Inferior parietal cortex (tissue), 1 donor: ENCODE results near the gene TPRKB.
"Not testable (repeated sequence)": the region's sequence is repeated elsewhere in the genome, so short reads cannot be mapped to it uniquely, and the experiment has no call there.

Source experiments
- DNase-seq: peaks from one replicate; pipeline ENCODE4 v3.0.0-alpha.2; 2016; ENCODE audit errors: extremely low spot score

The TPRKB gene

DNA sequence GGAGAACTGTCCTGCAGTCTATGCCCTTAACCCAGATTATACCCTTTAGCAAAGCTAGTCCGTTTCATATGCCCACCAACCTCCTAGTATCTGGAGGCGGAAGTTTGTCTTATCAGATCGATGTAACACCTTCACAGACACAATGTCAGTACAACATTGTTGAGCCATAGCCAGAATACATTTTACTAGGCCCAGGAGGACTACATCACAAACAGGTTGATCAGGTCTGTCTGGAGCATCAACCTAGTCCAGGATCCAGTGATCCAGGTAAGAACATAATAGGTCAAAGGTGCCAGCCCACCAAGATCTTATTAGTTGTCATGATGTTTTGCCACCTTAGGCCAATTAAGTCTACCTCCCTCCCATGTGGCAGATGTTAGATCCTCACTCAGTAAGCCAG lies 2.0 kb upstream of the TPRKB start:
- DNase-seq = no peak

DNA sequence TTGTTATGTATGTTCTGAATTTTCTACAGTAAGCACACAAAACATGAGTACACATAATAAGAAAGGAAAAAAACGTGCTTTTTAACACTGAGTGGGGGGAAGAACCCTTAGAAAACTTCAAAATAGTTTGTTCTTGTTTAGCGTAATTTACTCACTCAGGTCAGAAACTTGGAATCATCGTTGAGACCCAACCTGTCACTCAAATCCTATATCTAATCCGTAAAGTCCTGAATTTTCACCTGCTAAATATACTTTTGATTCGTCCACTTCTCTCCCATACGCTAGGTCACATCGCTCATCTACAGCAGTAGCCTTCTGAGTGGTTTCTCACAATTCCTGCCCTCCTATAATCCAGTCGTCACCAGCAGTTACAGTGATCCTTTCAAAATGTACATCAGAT lies 767 bp downstream of the TPRKB start:
- DNase-seq = no peak

DNA sequence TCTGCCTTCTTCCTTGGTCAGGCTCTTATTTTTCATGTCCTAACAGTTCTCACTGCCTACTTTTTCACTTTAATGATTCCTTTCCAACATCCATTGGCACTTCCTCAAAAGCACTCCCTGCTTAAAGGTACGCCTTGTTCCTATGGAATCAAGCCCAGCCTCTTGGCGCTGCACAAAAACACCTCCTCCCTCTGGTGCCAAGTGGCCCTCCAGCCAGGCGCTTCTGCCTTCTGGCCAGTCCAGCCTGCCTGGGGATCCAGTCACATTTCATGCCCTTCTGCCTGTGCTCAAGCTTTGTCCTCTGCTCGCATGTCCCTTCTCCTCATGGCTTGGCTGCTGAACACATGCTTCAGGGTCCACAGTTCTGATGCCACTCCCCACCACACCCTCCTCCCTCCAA lies 6.3 kb downstream of the TPRKB start:
- DNase-seq = peak; percentile 34

DNA sequence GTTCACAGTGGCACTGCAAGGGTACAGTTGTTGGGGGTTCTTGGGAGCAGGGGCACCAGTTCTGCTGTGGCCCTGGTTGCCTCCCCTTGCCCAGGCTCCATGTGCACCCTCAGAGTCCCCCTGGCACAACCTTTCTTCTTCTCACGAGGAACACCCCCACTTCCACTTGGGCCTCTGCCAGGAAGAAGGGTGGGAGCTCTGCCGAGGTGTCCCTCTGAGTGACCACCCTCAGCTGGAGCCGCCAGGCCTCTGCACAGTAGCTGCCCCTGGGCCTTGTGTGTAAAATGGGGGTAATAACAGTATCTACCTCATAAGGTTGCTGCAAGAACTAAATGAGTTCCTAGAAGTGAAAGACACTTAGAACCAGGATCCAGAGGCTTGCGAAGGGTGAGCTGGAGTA lies 8.4 kb downstream of the TPRKB start:
- DNase-seq = no peak

DNA sequence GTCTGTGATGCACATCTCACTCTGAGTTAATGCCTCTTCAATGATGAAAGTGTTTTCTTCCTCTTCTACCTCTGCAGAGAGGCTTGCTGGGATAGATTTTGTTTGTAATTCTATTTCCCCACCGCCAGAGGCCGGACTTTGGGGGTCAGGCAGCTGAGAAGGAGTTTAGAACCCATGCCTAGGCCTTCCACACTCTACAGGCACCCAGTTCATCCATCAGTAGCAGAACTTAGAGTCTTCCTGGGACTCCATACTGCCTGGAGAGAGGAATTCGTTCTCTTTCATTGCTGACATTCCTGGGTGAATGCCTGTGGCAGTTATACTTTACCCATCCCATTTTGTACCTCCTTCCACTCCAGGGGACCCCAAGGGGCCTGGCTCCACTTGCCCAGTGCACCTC lies 9.1 kb downstream of the TPRKB start:
- no peak for DNase-seq

DNA sequence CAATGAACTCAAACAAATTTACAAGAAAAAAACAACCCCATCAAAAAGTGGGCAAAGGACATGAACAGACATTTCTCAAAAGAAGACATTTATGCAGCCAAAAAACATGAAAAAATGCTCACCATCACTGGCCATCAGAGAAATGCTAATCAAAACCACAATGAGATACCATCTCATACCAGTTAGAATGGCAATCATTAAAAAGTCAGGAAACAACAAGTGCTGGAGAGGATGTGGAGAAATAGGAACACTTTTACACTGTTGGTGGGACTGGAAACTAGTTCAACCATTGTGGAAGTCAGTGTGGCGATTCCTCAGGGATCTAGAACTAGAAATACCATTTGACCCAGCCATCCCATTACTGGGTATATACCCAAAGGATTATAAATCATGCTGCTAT lies 10.5 kb downstream of the TPRKB start:
- DNase-seq = not testable (repeated sequence)

DNA sequence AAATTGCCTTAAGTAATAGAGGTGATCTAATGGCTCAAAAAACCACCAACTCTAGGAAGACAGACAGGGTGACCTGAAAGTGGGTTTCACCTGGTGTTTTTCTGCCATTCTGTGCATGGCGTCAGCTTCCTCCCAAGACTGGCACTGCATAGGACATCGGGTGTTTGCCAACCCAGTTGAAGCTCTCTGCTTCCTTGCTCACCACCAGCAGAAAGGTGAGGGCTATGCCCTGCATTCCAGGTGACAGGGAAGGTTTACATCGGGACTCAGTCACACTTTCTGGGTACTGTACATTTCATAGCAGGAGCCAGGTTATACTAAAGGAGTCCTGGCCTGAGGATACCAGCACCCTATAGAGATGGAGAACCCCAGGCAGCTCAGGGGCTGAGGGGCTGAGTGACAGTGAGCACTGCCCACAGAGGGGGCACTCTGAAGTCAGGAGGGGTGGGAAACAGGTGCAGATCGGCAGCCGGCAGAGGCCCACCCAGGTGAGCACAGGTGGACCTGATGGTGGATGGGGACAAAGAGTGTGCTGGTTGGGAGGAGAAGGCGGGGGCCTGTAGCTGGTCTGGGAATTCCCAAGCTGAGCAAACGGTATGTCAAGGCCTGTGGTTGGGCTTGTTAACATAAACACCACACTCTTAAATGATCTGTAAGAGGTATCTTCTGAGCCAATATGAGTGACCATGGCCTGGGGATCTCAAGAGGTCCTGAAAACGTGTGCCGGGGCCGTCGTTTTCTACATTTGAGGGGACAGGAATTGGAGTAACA lies 18.1 kb downstream of the TPRKB start:
- DNase-seq = no peak

DNA sequence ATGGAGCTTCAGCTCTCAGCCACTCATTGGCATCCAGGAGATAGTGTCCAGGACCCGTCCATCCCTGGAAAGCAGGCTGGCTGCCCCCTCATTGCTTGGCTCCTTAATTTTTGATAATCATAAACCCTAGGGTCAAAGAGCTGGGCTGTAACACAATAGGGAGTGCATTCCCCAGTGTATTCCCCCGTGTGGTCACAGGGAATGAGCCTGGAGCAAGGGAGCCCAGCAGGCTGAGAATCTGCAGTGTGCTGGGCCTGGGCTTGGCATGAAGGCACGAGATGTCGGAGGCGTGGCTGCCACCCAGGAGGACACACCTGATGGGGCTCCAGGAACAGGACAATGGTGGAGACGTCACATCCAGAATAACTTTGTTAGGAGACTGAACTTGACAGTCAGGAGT lies 18.7 kb downstream of the TPRKB start:
- DNase-seq = no peak

DNA sequence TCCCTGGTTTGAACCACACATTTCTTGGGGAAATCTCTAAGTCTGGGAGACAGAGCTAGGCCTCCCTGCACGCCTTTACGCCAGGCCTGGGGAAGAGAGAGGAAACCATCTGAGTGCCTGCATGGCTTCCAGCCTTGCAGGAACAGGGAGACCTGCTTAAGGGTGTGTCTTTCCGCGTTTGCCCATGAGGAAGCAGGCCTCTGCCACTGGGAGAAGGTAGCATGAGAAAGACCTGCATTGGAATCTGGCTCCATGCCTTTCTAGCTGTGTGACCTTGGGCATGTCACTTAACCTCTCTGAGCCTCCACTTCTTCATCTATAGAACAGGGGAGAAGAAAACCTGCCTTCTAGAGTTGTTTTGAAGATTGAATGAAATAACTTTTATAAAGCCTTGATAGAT lies 19.4 kb downstream of the TPRKB start:
- not testable (repeated sequence) for DNase-seq

DNA sequence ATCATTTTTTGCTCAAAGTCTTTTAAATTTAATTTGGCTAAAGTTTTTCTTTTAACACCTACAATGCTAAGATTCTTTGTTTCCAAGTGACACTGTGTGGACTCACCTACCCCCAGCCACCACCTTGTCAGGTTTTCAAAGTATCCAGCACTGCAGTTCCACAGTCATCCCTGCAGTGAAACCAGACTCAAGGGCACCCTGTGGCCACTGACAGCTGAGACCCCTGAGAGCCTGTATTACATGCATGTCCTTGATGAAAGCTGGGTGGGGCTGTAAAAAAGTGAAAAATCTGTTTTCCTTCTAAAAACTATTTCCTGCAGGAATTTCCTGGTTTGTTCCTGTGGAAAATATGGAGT lies 19.9 kb downstream of the TPRKB start:
- no peak for DNase-seq

DNA sequence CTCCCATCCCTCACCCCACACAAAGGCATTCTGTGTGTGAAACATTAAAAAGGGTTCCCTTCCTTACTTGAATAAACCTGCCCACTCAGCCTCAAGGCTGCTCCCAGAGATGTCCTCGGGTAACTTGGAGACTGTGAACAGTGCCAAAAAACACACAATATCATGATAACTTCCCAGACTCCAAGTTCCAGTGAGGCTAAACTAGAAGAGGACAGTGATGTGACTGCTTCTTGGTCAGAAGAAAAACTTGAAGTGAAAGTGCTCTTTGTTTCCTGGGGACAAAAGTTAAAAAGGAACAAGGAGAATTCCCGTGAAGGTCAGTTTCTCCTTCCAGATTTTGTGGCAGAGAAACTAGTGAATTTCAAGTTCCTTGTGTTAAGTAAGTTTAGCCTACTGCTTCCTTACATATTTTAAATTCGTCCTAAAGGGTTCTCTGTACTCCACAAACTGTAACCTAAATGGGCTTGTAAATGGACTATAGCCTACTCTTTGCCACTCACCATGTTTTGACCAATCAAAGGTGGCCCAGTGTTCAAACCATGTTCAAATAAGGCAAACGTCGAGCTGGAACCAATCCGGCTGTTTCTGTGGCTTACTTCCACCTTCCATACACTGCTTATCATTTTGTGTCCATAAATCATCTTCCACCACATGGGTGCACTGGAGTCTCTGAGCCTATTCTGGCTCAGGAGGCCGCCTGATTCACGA lies 20.4 kb downstream of the TPRKB start:
- no peak for DNase-seq

DNA sequence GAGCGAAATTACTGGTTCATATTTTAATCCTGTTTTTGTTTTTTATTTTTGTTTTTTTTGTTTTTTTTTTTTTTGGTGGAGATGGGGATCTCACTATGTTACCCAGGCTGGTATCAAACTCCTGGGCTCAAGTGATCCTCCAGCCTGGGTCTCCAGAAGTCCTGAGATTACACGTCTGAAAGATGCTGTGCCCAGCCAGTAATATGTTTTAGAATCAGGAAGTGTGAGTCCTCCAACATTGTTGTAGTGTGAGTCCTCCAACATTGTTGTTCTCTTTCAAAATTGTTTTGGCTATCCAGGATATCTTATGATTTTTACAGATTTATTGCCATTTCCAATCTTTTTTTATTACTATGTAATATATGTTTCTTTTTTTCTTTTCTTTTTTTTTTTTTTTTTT lies 23.1 kb downstream of the TPRKB start:
- DNase-seq = no peak

DNA sequence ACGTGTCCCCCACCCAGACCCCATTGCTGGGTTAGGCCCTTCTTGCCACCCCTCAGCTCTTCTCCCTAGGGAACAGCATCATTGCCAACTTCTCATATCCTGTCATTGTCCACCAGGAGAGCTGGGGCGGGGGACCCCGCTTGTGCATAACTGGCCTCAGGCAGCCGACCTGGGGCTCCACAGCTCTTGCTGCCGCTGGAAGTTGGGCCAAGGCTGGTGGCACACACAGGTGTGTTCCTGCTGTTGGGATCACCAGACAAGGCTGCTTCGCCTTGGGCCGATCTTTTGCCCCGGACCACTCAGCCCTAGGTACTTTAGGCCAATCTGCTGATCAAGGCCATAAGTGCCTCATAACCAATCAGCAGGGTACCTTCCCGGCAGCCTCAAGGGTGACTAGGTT lies 28.6 kb downstream of the TPRKB start:
- DNase-seq = no peak

DNA sequence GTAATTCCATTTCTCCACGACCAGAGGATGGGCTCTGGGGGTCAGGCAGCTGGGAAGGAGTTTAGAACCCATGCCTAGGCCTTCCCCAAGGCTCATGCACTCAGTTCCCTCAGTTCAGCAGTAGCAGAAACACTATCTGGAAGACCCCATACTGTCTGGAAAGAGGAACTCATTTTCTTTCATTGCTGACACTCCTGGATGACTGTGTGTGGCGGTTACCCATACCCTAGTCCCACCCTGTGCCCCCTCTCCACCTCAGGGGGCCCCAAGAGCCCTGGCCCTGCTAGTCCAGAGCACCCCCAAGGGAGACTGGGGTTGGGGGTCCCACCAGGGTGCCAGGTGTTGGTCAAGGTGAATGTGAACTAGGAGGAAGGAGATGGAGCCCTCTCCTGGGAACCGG lies 29.5 kb downstream of the TPRKB start:
- no peak for DNase-seq

DNA sequence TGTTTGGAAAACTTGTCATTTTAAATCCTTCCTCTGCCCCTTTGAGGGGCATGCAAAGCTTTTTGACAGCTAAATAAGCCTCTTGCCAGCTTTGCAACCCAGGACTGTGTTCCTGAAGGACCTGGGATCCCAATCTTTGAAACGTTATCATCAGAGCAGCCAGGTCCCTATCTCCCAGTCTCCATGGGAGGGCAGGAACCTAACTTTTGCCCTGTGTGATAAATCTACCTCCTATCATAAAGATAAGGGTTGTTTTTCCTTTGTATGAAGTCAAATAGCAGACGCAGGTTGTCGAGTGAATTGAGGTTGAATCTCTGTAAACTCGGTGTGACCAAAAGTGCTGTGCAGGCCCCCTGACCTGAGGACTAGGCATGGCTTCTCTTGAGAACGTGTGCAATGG lies 30.1 kb downstream of the TPRKB start:
- no peak for DNase-seq

DNA sequence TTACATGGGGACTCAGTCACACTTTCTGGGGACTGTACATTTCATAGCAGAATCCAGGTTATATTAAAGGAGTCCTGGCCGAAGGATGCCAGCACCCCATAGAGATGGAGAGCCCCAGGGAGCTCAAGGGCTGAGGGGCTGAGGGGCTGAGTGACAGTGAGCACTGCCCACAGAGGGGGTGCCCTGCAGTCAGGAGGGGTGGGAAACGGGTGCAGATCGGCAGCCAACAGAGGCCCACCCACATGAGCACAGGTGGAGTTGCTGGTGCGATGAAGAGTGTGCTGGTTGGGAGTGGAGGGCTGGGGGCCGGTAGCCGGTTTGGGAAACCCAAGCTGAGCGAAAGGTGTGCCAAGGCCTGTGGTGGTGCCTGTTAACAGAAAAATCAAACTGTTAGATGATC lies 32.1 kb downstream of the TPRKB start:
- no peak for DNase-seq

DNA sequence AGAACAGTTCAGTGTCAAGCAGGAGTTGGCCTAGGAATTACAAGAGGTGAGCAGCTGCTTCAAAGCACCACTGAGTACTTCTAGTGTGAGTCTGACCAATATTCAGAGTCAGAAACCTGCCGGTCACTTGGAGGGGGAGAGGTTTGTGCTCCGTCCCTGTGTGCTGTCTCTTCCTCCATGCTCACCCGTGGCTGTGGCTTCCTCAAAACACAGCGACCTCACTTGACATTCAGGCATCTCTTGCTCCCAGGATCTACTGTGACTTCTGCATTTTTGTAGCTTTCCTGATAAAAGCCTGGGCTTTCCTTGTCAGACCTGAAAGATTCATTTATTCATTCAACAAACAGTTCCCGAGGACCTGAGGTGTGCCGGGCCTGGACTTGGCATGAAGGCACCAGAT lies 32.9 kb downstream of the TPRKB start:
- no peak for DNase-seq

DNA sequence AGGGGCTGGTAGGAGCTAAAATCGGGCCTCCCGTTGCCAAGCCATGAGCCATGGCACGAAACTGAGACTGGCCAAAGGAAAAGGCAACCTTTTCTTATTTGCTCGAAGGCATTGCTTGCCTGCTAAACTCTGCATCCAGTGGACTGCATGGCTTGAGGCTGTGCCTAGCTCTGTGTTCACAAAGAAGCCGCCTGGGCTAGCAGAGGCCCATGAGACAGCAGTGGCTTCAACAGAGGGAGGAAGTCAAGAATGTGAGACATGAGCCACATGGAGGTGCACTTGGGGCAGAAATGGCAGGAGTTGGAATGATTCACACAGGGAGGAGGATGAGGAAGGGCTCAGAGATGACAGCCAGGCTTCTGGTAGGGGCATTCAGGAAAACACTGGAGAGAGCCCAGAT lies 33.5 kb downstream of the TPRKB start:
- DNase-seq = no peak

DNA sequence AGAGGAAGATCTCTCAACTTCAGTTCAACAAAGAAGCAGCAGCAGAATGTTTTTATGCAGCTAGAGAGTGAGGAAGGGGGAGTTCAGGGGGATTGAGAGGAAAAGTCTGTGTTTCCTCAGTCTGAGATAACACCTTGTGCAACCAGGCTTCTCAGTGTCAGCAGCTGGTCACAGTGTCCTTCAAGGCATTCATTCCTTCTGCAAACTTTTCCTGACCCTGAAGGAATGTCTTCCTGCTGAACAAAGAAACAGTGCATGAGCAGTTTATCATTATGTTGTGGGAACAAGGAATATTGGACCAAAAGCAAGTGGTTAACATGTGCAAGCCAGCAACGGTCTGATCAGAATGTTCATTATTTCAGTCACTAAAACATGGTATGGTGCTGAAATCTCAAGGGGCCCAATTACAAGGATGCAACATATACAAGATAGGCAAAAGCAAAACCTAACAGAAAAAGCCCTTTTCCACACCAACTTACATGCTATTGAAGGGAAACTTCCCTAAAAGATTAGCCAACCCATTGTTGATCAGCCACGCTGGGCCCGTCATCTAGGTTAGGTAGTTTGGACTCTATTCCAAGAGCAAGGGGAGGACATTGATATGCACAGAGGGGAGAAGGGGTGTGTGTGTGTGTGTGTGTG lies 34.2 kb downstream of the TPRKB start:
- not testable (repeated sequence) for DNase-seq

DNA sequence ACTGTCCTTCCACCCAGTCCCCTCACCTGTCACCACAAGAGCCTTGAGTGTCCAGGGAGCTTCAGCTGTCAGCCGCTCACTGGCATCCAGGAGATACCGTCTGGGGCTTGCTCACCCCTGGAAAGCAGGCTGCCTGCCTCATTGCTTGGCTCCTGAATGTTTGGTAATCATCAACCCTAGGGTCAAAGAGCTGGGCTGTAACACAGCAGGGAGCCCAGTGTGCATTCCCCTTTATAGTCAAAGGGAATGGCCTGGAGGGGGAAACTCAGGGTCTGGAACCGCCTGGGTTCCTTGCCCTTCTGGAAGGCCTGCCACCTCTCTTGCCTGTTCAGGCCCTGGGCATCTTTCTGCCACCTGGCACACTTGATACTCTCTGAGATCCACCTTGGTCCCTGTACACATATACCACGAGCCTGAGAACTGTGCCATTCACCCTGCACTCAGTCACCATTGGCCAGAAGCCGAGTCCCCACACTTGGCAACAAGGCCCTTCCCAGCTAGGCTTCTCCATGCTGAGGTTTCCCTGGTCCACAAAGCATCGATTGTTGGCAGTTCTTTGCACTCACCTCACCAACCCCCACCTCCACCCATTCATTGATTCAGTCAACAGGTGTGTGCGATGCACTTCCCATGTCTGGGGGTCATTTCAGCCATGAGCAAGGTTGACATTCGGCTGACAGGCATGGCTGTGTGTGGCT lies 35.0 kb downstream of the TPRKB start:
- no peak for DNase-seq

DNA sequence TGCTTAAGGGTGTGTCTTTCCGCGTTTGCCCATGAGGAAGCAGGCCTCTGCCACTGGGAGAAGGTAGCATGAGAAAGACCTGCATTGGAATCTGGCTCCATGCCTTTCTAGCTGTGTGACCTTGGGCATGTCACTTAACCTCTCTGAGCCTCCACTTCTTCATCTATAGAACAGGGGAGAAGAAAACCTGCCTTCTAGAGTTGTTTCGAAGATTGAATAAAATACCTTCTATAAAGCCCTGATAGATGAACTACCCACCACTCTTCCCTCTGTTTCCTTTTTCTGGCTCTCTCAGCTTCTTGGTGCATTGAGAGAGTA lies 35.7 kb downstream of the TPRKB start:
- DNase-seq = not testable (repeated sequence)

DNA sequence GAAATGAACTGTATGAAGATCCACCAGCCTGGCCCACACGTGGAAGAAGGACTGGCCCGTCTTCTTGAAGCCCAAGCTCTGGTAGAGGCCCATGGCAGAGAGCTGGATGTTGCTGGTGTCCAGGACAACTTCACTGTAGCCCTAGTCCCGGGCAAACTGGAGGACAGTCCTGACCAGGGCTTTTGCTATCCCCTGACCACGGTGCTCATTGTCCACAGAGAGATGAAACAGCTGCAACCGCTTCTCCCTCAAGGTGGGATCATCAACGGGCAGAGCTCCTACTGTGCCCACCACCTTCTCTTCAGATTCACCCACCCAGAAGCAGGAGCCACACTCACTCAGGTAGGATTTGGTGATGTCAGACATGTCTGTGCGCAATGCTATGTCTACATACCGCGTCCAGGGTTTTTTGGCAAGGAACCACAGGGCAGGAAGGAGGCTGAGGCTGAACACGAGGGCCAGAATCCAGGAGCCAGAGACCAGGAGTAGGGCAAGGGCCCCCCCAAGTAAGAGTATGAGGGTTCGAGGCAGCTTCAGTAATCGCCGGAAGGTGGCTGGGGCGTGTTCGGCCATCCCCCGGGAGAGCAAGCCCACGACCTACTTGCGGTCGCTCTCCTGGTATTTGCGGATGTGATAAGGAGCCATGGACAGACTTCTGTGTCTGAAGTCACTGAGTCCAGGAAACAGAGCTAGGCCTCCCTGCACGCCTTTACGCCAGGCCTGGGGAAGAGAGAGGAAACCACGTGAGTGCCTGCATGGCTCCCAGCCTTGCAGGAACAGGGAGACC lies 36.3 kb downstream of the TPRKB start:
- no peak for DNase-seq
